IPS-15b (cell line): Measurements from ENCODE around the gene ZRSR2.

Experiments
- H3K27me3 ChIP-seq: one replicate; pipeline ENCODE4 v1.6.1; 2013; ENCODE audit warnings: low read length; ENCODE audit not compliant: control insufficient read depth, insufficient read depth
- H3K36me3 ChIP-seq: one replicate; pipeline ENCODE4 v1.6.1; 2013; ENCODE audit warnings: low read length; ENCODE audit not compliant: control insufficient read depth, insufficient read depth
- H3K4me1 ChIP-seq: one replicate; pipeline ENCODE4 v1.6.1; 2013; ENCODE audit warnings: mild to moderate bottlenecking, low read length; ENCODE audit not compliant: control insufficient read depth, insufficient read depth
- H3K4me3 ChIP-seq: one replicate; pipeline ENCODE4 v1.5.1; 2013; ENCODE audit warnings: low read depth, low read length
- H3K9ac ChIP-seq: one replicate; pipeline ENCODE4 v1.6.1; 2013; ENCODE audit warnings: low read depth, mild to moderate bottlenecking, low read length
- H3K9me3 ChIP-seq: one replicate; pipeline ENCODE4 v1.6.1; 2013; ENCODE audit warnings: mild to moderate bottlenecking, low read length; ENCODE audit not compliant: control insufficient read depth, insufficient read depth

ZRSR2 gene

GRCh38 chrX:15856222-15856587 is 65.9 kb downstream of the ZRSR2 start:
- H3K27me3 ChIP-seq, result no peaks in the 10 kb centered on the region
- no peaks in the 10 kb centered on the region for H3K36me3 ChIP-seq
- H3K4me1 ChIP-seq, result peaks cover 7% of the 10 kb centered on the region
- H3K9me3 ChIP-seq, result no peaks in the 10 kb centered on the region
- H3K4me3 ChIP-seq, result peak overlapping the region; percentile 98
- no peak overlapping the region for H3K9ac ChIP-seq

- Histone ChIP-seq H3K4me3 (no peak overlapping the region), H3K4me1 (peaks cover 7% of the 10 kb centered on the region), H3K9ac (no peak overlapping the region)
Observed at GRCh38 chrX:15856636-15857035, 66.4 kb downstream of the ZRSR2 start.

GRCh38 chrX:15858051-15858450 is 67.8 kb downstream of the ZRSR2 start:
- no peaks in the 10 kb centered on the region for H3K9me3 ChIP-seq
- no peaks in the 10 kb centered on the region for H3K27me3 ChIP-seq
- H3K4me1 ChIP-seq, result peaks cover 7% of the 10 kb centered on the region
- H3K9ac ChIP-seq, result no peak overlapping the region
- H3K4me3 ChIP-seq, result no peak overlapping the region
- H3K36me3 ChIP-seq, result no peaks in the 10 kb centered on the region

More at GRCh38 chrX:15856636-15857035, 66.4 kb downstream of the ZRSR2 start:
- Histone ChIP-seq H3K27me3 (no peaks in the 10 kb centered on the region), H3K36me3 (no peaks in the 10 kb centered on the region), H3K9me3 (no peaks in the 10 kb centered on the region)

- Histone ChIP-seq H3K9ac (no peak overlapping the region), H3K4me3 (no peak overlapping the region), H3K9me3 (no peaks in the 10 kb centered on the region), H3K4me1 (peaks cover 7% of the 10 kb centered on the region), H3K36me3 (no peaks in the 10 kb centered on the region), H3K27me3 (no peaks in the 10 kb centered on the region)
Observed at GRCh38 chrX:15860921-15861320, 70.6 kb downstream of the ZRSR2 start.

- H3K27me3 ChIP-seq, result no peaks in the 10 kb centered on the region
- no peak overlapping the region for H3K9ac ChIP-seq
- peaks cover 3% of the 10 kb centered on the region for H3K4me1 ChIP-seq
- H3K9me3 ChIP-seq, result no peaks in the 10 kb centered on the region
- no peak overlapping the region for H3K4me3 ChIP-seq
- no peaks in the 10 kb centered on the region for H3K36me3 ChIP-seq
Observed at GRCh38 chrX:15864023-15864422, 73.7 kb downstream of the ZRSR2 start.

GRCh38 chrX:15864629-15865028 is 74.3 kb downstream of the ZRSR2 start:
- Histone ChIP-seq H3K27me3 (no peaks in the 10 kb centered on the region), H3K36me3 (no peaks in the 10 kb centered on the region), H3K4me3 (no peak overlapping the region), H3K9ac (no peak overlapping the region), H3K9me3 (no peaks in the 10 kb centered on the region), H3K4me1 (peaks cover 3% of the 10 kb centered on the region)

- peaks cover 3% of the 10 kb centered on the region for H3K4me1 ChIP-seq
Observed at GRCh38 chrX:15866147-15866546, 75.9 kb downstream of the ZRSR2 start.

GRCh38 chrX:15869695-15870094 is 79.4 kb downstream of the ZRSR2 start:
- Histone ChIP-seq H3K36me3 (no peaks in the 10 kb centered on the region), H3K27me3 (no peaks in the 10 kb centered on the region), H3K9ac (no peak overlapping the region), H3K4me3 (no peak overlapping the region), H3K9me3 (no peaks in the 10 kb centered on the region), H3K4me1 (peaks cover 3% of the 10 kb centered on the region)

More at GRCh38 chrX:15866147-15866546, 75.9 kb downstream of the ZRSR2 start:
- no peak overlapping the region for H3K4me3 ChIP-seq
- H3K36me3 ChIP-seq, result no peaks in the 10 kb centered on the region
- no peak overlapping the region for H3K9ac ChIP-seq
- H3K27me3 ChIP-seq, result no peaks in the 10 kb centered on the region
- no peaks in the 10 kb centered on the region for H3K9me3 ChIP-seq

GRCh38 chrX:15870310-15870709 is 80.0 kb downstream of the ZRSR2 start:
- Histone ChIP-seq H3K9ac (no peak overlapping the region), H3K27me3 (no peaks in the 10 kb centered on the region), H3K4me1 (peaks cover 3% of the 10 kb centered on the region), H3K9me3 (no peaks in the 10 kb centered on the region), H3K36me3 (no peaks in the 10 kb centered on the region), H3K4me3 (no peak overlapping the region)
